ENCODE results near the gene OR5H14.

DNA sequence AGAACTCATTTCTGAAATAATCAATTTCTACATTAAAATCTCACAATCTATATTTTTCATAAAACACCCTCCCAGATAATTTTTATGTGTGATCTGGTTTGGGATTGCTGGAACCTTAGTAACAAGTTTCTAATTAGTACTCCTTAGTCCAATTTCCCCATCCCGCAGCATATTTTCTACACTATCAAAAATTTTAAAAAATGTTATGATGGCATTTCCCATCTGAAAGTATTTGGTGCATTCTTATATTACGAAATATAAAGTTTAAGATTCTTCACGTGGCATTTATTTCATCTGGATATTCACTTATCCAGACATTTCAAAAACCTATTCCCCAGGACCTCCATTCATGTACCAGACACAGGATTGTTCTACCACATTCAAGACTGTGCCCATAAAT lies 1.5 kb downstream of the OR5H14 start:
- no peak for TF ChIP-seq POLR2AphosphoS5 (IDR thresholded peaks at IDR 0.05; ENCODE audit: low read depth, low read length)
- TF ChIP-seq, protein P1, sequence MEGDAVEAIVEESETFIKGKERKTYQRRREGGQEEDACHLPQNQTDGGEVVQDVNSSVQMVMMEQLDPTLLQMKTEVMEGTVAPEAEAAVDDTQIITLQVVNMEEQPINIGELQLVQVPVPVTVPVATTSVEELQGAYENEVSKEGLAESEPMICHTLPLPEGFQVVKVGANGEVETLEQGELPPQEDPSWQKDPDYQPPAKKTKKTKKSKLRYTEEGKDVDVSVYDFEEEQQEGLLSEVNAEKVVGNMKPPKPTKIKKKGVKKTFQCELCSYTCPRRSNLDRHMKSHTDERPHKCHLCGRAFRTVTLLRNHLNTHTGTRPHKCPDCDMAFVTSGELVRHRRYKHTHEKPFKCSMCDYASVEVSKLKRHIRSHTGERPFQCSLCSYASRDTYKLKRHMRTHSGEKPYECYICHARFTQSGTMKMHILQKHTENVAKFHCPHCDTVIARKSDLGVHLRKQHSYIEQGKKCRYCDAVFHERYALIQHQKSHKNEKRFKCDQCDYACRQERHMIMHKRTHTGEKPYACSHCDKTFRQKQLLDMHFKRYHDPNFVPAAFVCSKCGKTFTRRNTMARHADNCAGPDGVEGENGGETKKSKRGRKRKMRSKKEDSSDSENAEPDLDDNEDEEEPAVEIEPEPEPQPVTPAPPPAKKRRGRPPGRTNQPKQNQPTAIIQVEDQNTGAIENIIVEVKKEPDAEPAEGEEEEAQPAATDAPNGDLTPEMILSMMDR (IDR thresholded peaks at IDR 0.05) = no peak
- TF ChIP-seq, protein P2, sequence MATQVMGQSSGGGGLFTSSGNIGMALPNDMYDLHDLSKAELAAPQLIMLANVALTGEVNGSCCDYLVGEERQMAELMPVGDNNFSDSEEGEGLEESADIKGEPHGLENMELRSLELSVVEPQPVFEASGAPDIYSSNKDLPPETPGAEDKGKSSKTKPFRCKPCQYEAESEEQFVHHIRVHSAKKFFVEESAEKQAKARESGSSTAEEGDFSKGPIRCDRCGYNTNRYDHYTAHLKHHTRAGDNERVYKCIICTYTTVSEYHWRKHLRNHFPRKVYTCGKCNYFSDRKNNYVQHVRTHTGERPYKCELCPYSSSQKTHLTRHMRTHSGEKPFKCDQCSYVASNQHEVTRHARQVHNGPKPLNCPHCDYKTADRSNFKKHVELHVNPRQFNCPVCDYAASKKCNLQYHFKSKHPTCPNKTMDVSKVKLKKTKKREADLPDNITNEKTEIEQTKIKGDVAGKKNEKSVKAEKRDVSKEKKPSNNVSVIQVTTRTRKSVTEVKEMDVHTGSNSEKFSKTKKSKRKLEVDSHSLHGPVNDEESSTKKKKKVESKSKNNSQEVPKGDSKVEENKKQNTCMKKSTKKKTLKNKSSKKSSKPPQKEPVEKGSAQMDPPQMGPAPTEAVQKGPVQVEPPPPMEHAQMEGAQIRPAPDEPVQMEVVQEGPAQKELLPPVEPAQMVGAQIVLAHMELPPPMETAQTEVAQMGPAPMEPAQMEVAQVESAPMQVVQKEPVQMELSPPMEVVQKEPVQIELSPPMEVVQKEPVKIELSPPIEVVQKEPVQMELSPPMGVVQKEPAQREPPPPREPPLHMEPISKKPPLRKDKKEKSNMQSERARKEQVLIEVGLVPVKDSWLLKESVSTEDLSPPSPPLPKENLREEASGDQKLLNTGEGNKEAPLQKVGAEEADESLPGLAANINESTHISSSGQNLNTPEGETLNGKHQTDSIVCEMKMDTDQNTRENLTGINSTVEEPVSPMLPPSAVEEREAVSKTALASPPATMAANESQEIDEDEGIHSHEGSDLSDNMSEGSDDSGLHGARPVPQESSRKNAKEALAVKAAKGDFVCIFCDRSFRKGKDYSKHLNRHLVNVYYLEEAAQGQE (IDR thresholded peaks at IDR 0.05; ENCODE audit: insufficient read depth in 1 of 2, low read depth in 2 of 2, low read length in 1 of 2) = no peak
